Nephron progenitor cell (in vitro differentiated cells): Measurements from ENCODE around the gene RAMAC.
A peak's percentile ranks its signal among the peaks of the same experiment; 100 is the strongest.
"Not testable (repeated sequence)": the region's sequence is repeated elsewhere in the genome, so short reads cannot be mapped to it uniquely, and the experiment has no call there.

Experiments used
- DNase-seq: peaks from one replicate; pipeline ENCODE4 v3.0.0; 2021
- H3K27ac Mint-ChIP-seq: 2 replicates; pipeline ENCODE4 v1.8.0; 2021; ENCODE audit warnings: mild to moderate bottlenecking, moderate library complexity, mixed read lengths
- H3K27me3 Mint-ChIP-seq: 2 replicates; pipeline ENCODE4 v1.8.0; 2021; ENCODE audit warnings: mild to moderate bottlenecking, low read depth, mixed read lengths; ENCODE audit not compliant: poor library complexity
- H3K36me3 Mint-ChIP-seq: 2 replicates; pipeline ENCODE4 v1.8.0; 2021; ENCODE audit warnings: low read depth, mixed read lengths
- H3K4me1 Mint-ChIP-seq: 2 replicates; pipeline ENCODE4 v1.8.0; 2021; ENCODE audit warnings: mixed read lengths
- H3K4me3 Mint-ChIP-seq: 2 replicates; pipeline ENCODE4 v1.8.0; 2021; ENCODE audit warnings: mild to moderate bottlenecking, moderate library complexity, mixed read lengths
- H3K9me3 Mint-ChIP-seq: 2 replicates; pipeline ENCODE4 v1.8.0; 2021; ENCODE audit warnings: mild to moderate bottlenecking, moderate library complexity, mixed read lengths
- TF ChIP-seq, protein P1 (sequence below): fragments of 200-600 bp; sonication (generic); IDR thresholded peaks from 2 replicates; pipeline ENCODE4 v1.5.0; 2021; ENCODE audit warnings: antibody characterized with exemption

RAMAC gene

GRCh38 chr15:82985688-82986441 is at the start of gene RAMAC:
RAMAC (plus strand) TSS chr15:82986210; CDS start chr15:82989019, 2,809 bp downstream.
- peaks cover 5% of the 10 kb centered on the region for H3K27me3 Mint-ChIP-seq
- peaks cover 51% of the 10 kb centered on the region for H3K36me3 Mint-ChIP-seq
- H3K27ac Mint-ChIP-seq, result peak within 1 kb of the TSS; percentile 61
- TF ChIP-seq, protein P1, sequence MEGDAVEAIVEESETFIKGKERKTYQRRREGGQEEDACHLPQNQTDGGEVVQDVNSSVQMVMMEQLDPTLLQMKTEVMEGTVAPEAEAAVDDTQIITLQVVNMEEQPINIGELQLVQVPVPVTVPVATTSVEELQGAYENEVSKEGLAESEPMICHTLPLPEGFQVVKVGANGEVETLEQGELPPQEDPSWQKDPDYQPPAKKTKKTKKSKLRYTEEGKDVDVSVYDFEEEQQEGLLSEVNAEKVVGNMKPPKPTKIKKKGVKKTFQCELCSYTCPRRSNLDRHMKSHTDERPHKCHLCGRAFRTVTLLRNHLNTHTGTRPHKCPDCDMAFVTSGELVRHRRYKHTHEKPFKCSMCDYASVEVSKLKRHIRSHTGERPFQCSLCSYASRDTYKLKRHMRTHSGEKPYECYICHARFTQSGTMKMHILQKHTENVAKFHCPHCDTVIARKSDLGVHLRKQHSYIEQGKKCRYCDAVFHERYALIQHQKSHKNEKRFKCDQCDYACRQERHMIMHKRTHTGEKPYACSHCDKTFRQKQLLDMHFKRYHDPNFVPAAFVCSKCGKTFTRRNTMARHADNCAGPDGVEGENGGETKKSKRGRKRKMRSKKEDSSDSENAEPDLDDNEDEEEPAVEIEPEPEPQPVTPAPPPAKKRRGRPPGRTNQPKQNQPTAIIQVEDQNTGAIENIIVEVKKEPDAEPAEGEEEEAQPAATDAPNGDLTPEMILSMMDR, result no peak
- DNase-seq, result peak; percentile 75
- H3K9me3 Mint-ChIP-seq, result peaks cover 15% of the 10 kb centered on the region
- peaks cover 28% of the 10 kb centered on the region for H3K4me1 Mint-ChIP-seq
- H3K4me3 Mint-ChIP-seq, result peak within 1 kb of the TSS; percentile 98

GRCh38 chr15:82936966-82937711 is 48.9 kb upstream of the RAMAC start:
- peaks cover 8% of the 10 kb centered on the region for H3K27me3 Mint-ChIP-seq
- no peak for DNase-seq
- H3K9me3 Mint-ChIP-seq, result peaks cover 4% of the 10 kb centered on the region
- no peak overlapping the region for H3K4me3 Mint-ChIP-seq
- TF ChIP-seq, protein P1, result no peak
- peaks cover 39% of the 10 kb centered on the region for H3K4me1 Mint-ChIP-seq
- H3K36me3 Mint-ChIP-seq, result peaks cover 11% of the 10 kb centered on the region
- H3K27ac Mint-ChIP-seq, result no peak overlapping the region

- TF ChIP-seq, protein P1, result no peak
- H3K27ac Mint-ChIP-seq, result no peak overlapping the region
- peaks cover 11% of the 10 kb centered on the region for H3K36me3 Mint-ChIP-seq
- H3K4me1 Mint-ChIP-seq, result peaks cover 39% of the 10 kb centered on the region
- no peak overlapping the region for H3K4me3 Mint-ChIP-seq
- peaks cover 4% of the 10 kb centered on the region for H3K9me3 Mint-ChIP-seq
- H3K27me3 Mint-ChIP-seq, result peaks cover 8% of the 10 kb centered on the region
- no peak for DNase-seq
Observed at GRCh38 chr15:82937712-82938058, 48.3 kb upstream of the RAMAC start.

- H3K27ac Mint-ChIP-seq, H3K9me3 Mint-ChIP-seq: not testable (repeated sequence)
Observed at GRCh38 chr15:82939678-82940077, 46.3 kb upstream of the RAMAC start.

DNA sequence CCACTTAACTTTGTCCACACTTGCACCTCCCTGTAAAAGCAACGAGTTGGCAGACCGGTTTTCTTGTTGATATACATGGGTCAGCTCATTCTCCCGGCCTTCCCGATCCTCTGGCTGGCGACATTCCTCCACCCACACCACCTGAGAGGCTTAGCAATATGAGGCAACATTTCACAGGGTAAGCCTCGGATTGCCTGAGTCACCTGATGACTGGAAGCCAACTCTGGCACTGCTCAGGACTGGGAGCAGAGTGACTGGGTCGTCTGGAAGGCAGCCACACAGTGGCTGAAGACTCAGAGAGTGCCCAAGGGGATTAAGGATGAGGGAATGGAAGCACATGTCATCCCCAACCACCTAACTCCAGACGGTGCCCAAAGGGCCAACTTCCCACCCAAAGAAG is 43.3 kb upstream of the RAMAC start:
- Mint-ChIP-seq H3K4me1 (peaks cover 43% of the 10 kb centered on the region), H3K27me3 (peaks cover 5% of the 10 kb centered on the region), H3K4me3 (no peak overlapping the region), H3K9me3 (peaks cover 4% of the 10 kb centered on the region), H3K36me3 (peaks cover 16% of the 10 kb centered on the region), H3K27ac (no peak overlapping the region)
- no peak for DNase-seq
- TF ChIP-seq, protein P1, result no peak

More at GRCh38 chr15:82939678-82940077, 46.3 kb upstream of the RAMAC start:
- Mint-ChIP-seq H3K36me3 (peaks cover 11% of the 10 kb centered on the region), H3K4me1 (peaks cover 41% of the 10 kb centered on the region)
- H3K27me3 Mint-ChIP-seq, H3K4me3 Mint-ChIP-seq, DNase-seq: not testable (repeated sequence)

DNA sequence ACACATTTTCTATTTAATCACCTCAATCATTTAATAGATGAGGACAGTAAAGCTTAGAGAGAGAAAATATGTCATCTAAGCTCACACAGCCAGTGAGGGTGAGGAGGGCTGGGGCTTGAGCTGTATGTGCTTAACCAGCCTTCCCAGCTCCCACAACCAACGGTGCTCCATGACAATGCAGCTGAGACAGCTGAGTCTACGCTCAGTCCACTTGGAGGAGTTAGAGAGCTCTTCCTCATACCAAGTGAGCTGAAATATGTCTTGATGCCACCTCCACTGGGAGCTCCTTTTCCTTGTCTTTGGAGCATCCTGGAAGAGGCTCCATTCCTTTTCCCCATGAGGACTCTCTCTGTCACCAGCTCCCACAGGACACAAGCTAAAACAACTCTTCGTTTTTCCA is 42.8 kb upstream of the RAMAC start:
- peaks cover 16% of the 10 kb centered on the region for H3K36me3 Mint-ChIP-seq
- no peak overlapping the region for H3K4me3 Mint-ChIP-seq
- no peak overlapping the region for H3K27ac Mint-ChIP-seq
- H3K27me3 Mint-ChIP-seq, result peaks cover 5% of the 10 kb centered on the region
- no peak for DNase-seq
- TF ChIP-seq, protein P1, result no peak
- peaks cover 44% of the 10 kb centered on the region for H3K4me1 Mint-ChIP-seq
- H3K9me3 Mint-ChIP-seq, result peaks cover 4% of the 10 kb centered on the region
